Measurements from ENCODE around the gene TBPL2. TPM values are rescaled to one million over a fixed set of nuclear protein-coding genes. Genes with fewer than 3 reads are reported as not detected.
"Not testable (repeated sequence)": the region's sequence is repeated elsewhere in the genome, so short reads cannot be mapped to it uniquely, and the experiment has no call there.

The TBPL2 gene
- not detected for polyA plus RNA-seq (2012; ENCODE audit: missing spikeins)

GRCh38 chr14:55440385-55440784 lies at the start of gene TBPL2:
TBPL2 (minus strand) TSS chr14:55440616; CDS start chr14:55440449, 167 bp downstream.
- DNase-seq (ENCODE audit: insufficient read length): no peak
- FAIRE-seq: no peak
- TF ChIP-seq TAF1 (IDR thresholded peaks at IDR 0.05; ENCODE audit: borderline replicate concordance, low read depth, low read length) (no peak), POLR2AphosphoS5 (IDR thresholded peaks at IDR 0.05; ENCODE audit: low read depth, low read length) (no peak), POLR2A (IDR thresholded peaks at IDR 0.05; ENCODE audit: low read depth, low read length) (no peak)

- FAIRE-seq: no peak
- no peak for DNase-seq (ENCODE audit: insufficient read length)
- TF ChIP-seq POLR2A (IDR thresholded peaks at IDR 0.05; ENCODE audit: low read depth, low read length): no peak
- TF ChIP-seq TAF1 (IDR thresholded peaks at IDR 0.05; ENCODE audit: borderline replicate concordance, low read depth, low read length): no peak
- TF ChIP-seq POLR2AphosphoS5 (IDR thresholded peaks at IDR 0.05; ENCODE audit: low read depth, low read length): no peak
These were observed 47.8 kb upstream of the TBPL2 start for GRCh38 chr14:55488204-55488603.

DNA sequence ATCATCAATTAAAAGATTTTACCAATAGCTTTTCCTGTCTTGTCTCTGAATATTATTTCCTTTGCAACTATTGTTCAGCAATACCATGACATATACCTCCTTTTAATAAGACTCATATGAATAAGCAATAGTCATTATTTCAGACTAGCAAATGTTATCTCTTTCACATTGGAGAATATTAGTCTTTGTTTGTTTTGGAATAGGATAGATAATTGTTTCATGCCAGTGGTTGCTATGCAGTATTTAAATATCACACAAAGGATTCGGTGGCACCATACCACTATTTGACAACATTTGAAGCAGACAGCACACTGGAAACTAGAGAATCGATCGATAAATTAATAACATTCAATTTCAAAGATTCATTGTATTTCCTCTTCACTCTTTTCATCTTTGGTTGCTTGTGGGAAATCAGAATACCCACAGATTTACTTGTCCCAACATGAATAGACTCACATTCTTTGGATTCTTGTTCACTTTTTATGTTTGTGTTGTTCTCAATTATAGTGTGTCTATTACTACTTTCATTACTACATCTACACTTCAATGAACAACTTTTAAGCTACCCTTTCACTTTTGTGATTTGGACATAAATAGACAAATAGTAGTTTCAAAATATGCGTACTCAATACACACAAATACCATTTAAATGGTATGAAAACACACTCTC lies 42.7 kb upstream of the TBPL2 start:
- no peak for DNase-seq (ENCODE audit: insufficient read length)
- FAIRE-seq: no peak
- no peak for TF ChIP-seq TAF1 (IDR thresholded peaks at IDR 0.05; ENCODE audit: borderline replicate concordance, low read depth, low read length)
- TF ChIP-seq POLR2A (IDR thresholded peaks at IDR 0.05; ENCODE audit: low read depth, low read length): no peak
- no peak for TF ChIP-seq POLR2AphosphoS5 (IDR thresholded peaks at IDR 0.05; ENCODE audit: low read depth, low read length)

- no peak for DNase-seq (ENCODE audit: insufficient read length)
- TF ChIP-seq POLR2AphosphoS5 (IDR thresholded peaks at IDR 0.05; ENCODE audit: low read depth, low read length): no peak
- no peak for TF ChIP-seq TAF1 (IDR thresholded peaks at IDR 0.05; ENCODE audit: borderline replicate concordance, low read depth, low read length)
- TF ChIP-seq POLR2A (IDR thresholded peaks at IDR 0.05; ENCODE audit: low read depth, low read length): no peak
- no peak for FAIRE-seq
These were observed 41.4 kb upstream of the TBPL2 start for GRCh38 chr14:55481769-55482168.

DNA sequence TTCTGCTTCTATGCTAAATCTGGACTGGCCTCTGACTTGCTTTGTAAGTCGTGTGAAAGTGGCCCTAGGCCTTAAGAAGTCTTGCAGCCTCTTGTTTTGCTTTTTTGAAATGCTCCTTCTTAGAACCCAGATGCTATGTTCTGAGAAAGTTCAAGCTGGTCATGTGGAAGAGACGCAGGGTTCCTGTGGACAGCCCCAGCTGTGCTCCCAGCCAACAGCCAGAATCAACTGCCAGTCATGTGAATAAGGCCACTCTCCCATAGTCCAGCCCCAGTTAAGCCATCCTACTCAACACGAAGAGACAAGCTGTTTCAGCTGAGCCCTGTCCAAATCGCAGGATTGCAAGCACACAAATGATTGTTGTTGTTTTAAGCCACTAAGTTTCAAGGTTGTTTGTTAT lies 37.3 kb upstream of the TBPL2 start:
- DNase-seq (ENCODE audit: insufficient read length): no peak
- TF ChIP-seq POLR2A (IDR thresholded peaks at IDR 0.05; ENCODE audit: low read depth, low read length) (no peak), POLR2AphosphoS5 (IDR thresholded peaks at IDR 0.05; ENCODE audit: low read depth, low read length) (no peak), TAF1 (IDR thresholded peaks at IDR 0.05; ENCODE audit: borderline replicate concordance, low read depth, low read length) (no peak)
- FAIRE-seq: no peak

DNA sequence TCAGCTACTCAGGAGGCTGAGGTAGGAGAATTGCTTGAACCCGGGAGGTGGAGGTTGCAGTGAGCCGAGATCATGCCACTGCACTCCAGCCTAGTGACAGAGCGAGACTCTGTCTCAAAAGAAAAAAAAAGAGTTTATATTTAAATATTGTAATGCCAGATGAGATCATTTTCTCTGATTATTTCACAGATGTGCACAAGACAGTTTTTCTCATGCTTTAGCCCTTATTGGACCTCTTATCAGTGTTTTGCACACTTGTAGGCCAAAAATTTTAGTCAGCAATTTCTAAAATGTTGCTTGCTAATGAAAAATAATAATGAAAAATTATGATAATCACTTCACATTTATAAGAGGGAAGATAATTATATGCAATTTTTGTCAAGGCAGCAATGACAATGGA lies 36.0 kb upstream of the TBPL2 start:
- FAIRE-seq; DNase-seq (ENCODE audit: insufficient read length): not testable (repeated sequence)

DNA sequence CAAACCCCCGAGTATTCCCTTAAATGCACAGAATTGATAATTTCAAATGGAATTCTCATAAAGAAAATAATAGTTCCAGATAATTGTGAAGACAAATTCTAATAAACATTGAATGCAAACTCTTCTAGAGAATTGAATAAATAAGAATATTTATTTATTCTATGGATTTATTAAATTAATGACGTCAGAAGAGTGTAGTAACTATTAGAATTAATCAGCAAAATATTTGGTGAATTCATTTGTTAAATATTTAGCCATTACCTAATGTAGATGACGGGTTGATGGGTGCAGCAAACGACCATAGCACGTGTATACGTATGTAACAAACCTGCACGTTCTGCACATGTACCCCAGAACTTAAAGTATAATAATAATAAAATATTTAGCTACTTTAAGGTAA lies 33.4 kb upstream of the TBPL2 start:
- no peak for TF ChIP-seq POLR2A (IDR thresholded peaks at IDR 0.05; ENCODE audit: low read depth, low read length)
- TF ChIP-seq TAF1 (IDR thresholded peaks at IDR 0.05; ENCODE audit: borderline replicate concordance, low read depth, low read length): no peak
- no peak for TF ChIP-seq POLR2AphosphoS5 (IDR thresholded peaks at IDR 0.05; ENCODE audit: low read depth, low read length)
- DNase-seq (ENCODE audit: insufficient read length): no peak
- no peak for FAIRE-seq

DNA sequence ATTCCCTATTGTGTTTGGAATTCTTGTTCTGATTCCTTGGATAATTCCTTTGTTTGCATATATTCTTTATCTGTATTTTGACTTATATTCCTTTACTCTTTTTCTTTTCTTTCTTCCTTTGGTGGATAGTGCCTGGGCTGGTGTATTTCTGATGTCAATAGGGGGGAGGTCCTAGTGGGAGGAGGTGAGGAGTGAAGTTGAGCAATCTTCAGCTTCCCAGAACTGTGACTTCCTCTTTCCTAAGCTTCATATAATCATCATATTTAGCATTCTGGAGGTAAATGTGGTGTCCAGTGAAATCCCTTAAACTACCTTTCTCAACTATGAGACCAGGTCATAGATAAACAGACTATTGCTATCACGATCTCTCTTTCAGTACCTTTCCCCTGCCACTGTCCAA lies 29.6 kb upstream of the TBPL2 start:
- TF ChIP-seq TAF1 (IDR thresholded peaks at IDR 0.05; ENCODE audit: borderline replicate concordance, low read depth, low read length): no peak
- no peak for TF ChIP-seq POLR2AphosphoS5 (IDR thresholded peaks at IDR 0.05; ENCODE audit: low read depth, low read length)
- TF ChIP-seq POLR2A (IDR thresholded peaks at IDR 0.05; ENCODE audit: low read depth, low read length): no peak
- no peak for FAIRE-seq
- DNase-seq (ENCODE audit: insufficient read length): no peak

DNA sequence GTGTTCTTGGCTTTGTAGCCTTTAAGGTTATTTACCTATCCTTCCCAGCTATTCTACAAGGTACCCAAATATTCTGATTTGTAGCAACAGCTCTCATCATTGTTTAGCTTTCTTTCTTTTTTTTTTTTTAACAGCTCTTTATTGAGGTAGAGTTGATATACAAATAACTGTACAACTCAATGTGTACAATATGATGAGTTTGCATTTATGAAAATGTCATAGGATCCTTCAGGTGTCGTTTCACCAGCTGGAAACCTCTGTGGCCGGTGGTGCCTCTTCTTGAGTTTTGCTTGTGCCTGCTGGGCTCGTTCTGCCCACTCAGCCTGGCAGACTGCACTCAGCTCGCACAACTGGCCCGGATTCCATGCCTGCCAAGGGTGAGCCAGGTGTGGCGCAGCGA lies 26.9 kb upstream of the TBPL2 start:
- TF ChIP-seq TAF1 (IDR thresholded peaks at IDR 0.05; ENCODE audit: borderline replicate concordance, low read depth, low read length) (no peak), POLR2AphosphoS5 (IDR thresholded peaks at IDR 0.05; ENCODE audit: low read depth, low read length) (no peak)
- FAIRE-seq: no peak
- DNase-seq (ENCODE audit: insufficient read length): no peak

DNA sequence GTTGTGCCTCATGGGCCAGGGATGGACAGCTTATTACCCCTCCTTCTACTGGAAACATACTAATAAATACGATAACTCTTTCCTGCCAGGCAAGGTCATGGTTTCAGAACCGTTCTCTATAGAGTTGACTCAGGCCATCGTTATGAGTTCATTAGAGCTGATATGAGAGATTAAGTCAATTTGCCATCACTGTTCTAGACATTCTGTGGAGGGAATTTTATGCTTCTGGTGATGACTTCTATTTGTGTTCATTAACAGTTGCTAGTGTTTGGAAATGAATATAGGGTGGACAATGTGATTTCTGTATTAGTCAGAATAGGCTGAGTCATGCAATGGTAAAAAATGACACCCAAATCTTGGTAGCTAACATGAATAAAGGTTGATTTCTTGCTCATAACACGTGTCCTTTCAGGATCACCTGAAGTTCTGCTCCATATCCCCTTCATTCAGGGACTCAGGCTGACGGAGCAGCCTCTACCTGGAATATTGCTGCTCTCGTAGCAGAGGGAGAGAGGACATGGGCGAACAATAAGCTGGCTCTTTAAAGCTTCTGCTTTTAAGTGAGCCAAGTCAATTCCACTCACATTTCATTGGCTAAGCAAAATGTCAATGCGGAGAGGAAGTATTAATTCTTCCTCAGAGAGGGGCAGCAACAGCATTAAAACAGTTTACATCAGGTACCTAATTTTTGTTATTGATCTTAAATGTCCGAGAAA lies 18.5 kb upstream of the TBPL2 start:
- TF ChIP-seq POLR2AphosphoS5 (IDR thresholded peaks at IDR 0.05; ENCODE audit: low read depth, low read length): no peak
- no peak for TF ChIP-seq TAF1 (IDR thresholded peaks at IDR 0.05; ENCODE audit: borderline replicate concordance, low read depth, low read length)
- no peak for TF ChIP-seq POLR2A (IDR thresholded peaks at IDR 0.05; ENCODE audit: low read depth, low read length)
- FAIRE-seq (peak; percentile 87), DNase-seq (ENCODE audit: insufficient read length) (no peak)

DNA sequence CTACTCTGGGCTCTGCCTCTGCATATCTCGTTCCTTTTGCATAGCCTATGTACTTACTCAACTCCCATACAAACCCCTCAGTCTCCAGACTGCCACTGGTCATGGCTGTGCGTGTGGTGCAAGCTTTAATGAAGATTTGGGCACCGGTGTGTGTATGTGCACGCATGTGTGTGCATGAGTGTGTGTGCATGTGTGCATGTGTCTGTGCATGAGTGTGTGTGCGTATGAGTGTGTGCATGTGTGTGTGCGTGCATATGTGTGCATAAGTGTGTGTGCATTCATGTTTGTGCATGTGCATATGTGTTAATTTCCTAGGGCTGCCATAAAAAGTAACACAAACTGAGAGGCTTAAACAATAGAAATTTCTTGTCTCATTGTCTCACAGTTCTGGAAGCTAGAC lies 17.1 kb upstream of the TBPL2 start:
- no peak for TF ChIP-seq POLR2A (IDR thresholded peaks at IDR 0.05; ENCODE audit: low read depth, low read length)
- no peak for TF ChIP-seq TAF1 (IDR thresholded peaks at IDR 0.05; ENCODE audit: borderline replicate concordance, low read depth, low read length)
- TF ChIP-seq POLR2AphosphoS5 (IDR thresholded peaks at IDR 0.05; ENCODE audit: low read depth, low read length): no peak
- no peak for FAIRE-seq
- DNase-seq (ENCODE audit: insufficient read length): no peak

DNA sequence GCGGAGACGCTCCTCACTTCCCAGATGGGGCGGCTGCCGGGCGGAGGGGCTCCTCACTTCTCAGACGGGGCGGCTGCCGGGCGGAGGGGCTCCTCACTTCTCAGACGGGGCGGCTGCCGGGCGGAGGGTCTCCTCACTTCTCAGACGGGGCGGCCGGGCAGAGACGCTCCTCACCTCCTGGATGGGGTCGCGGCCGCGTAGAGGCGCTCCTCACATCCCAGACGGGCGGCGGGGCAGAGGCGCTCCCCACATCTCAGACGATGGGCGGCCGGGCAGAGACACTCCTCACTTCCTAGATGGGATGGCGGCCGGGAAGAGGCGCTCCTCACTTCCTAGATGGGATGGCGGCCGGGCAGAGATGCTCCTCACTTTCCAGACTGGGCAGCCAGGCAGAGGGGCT lies 16.0 kb upstream of the TBPL2 start:
- FAIRE-seq; DNase-seq (ENCODE audit: insufficient read length): not testable (repeated sequence)
